Heart left ventricle (tissue), 16 donors: ENCODE data around the gene SCN1B. TPM values are rescaled to one million over a fixed set of nuclear protein-coding genes. Genes with fewer than 3 reads are reported as not detected.

Source experiments
- ATAC-seq, 4 donors: fragments of 200-7000 bp; cut with Tn5 transposase; one replicate each; pipeline ENCODE4 v1.9.1; 2020 to 2022; ENCODE audit warnings: moderate library complexity in 4 of 4, mild to moderate bottlenecking in 3 of 4, moderate number of reproducible peaks in 1 of 4
- DNase-seq, 5 donors: peaks; one replicate each; pipeline ENCODE4 v3.0.0-alpha.2; 2020
- H3K27ac ChIP-seq, 12 donors: fragments of 200-600 bp; sonication (generic) in 4 of 12; one replicate each; pipeline versions ENCODE4 v1.5.0 to v1.8.0; 2016 to 2022; ENCODE audit warnings: mild to moderate bottlenecking in 2 of 12
- H3K27me3 ChIP-seq, 9 donors: fragments of 200-600 bp; sonication (generic) in 2 of 9; one replicate each; pipeline versions ENCODE4 v1.5.1 to v1.8.0; 2016 to 2022; ENCODE audit warnings: mild to moderate bottlenecking in 3 of 9
- H3K36me3 ChIP-seq, 9 donors: fragments of 200-600 bp; sonication (generic) in 2 of 9; one replicate each; pipeline versions ENCODE4 v1.5.0 to v1.8.0; 2018 to 2022; ENCODE audit warnings: mild to moderate bottlenecking in 2 of 9
- H3K4me1 ChIP-seq, 12 donors: fragments of 200-600 bp; sonication (generic) in 4 of 12; one replicate each; pipeline versions ENCODE4 v1.5.0 to v1.8.0; 2016 to 2022; ENCODE audit warnings: mild to moderate bottlenecking in 3 of 12
- H3K4me3 ChIP-seq, 12 donors: fragments of 200-600 bp; sonication (generic) in 4 of 12; one replicate each; pipeline versions ENCODE4 v1.5.0 to v1.8.0; 2017 to 2022; ENCODE audit warnings: mild to moderate bottlenecking in 9 of 12, moderate library complexity in 4 of 12
- H3K9me3 ChIP-seq, 12 donors: fragments of 200-600 bp; sonication (generic) in 4 of 12; one replicate each; pipeline versions ENCODE4 v1.5.0 to v1.8.0; 2016 to 2022; ENCODE audit warnings: mild to moderate bottlenecking in 1 of 12
- CTCF ChIP-seq, 12 donors: fragments of 200-600 bp; sonication (generic) in 4 of 12; IDR thresholded peaks; one replicate each; pipeline versions ENCODE4 v1.5.0 to v1.8.0; 2018 to 2022; ENCODE audit warnings: antibody characterized with exemption in 12 of 12, mild to moderate bottlenecking in 5 of 12
- POLR2A ChIP-seq, 2 donors: fragments of 450-650 bp; IDR thresholded peaks; one replicate each; pipeline ENCODE4 v1.6.1; 2017; ENCODE audit warnings: antibody characterized with exemption in 2 of 2, mild to moderate bottlenecking in 2 of 2, moderate library complexity in 2 of 2
- WGBS, 4 donors: extraction: QIAGEN DNeasy Blood & Tissue Kit in 2 of 4; methylation state at CpG; one replicate each; pipeline versions ENCODE4 v1.1.5 to v1.1.7; 2013 to 2018; 5-methylcytosine and 5-hydroxymethylcytosine counted together
- intact Hi-C, 10 donors: fragments of 100-400 bp; cut with DNase I; formaldehyde crosslinking; loops; one replicate each; pipeline versions ENCODE4 v1.11.1 to v1.14.2; 2022
- polyA plus RNA-seq, 2 donors: library from polyadenylated mRNA; stranded (reverse); fragments of 200-250 nt; gene quantifications; one replicate each; pipeline ENCODE4 v1.2.3, GENCODE V29; 2013
- total RNA-seq, 9 donors: library from RNA; depleted of rRNA in 2 of 9; stranded (reverse); fragments of >200 nt in 2 of 9; fragmentation: NEBNext Ultra II Directional in 3 of 9; extraction: Animal tissue kit (Norgen Biotek cat#: 25700) in 3 of 9; gene quantifications; one replicate each; pipeline versions ENCODE4 v1.1.0 to v1.2.4, GENCODE V29; 2016 to 2023
- donor health status: ischemic (EF 13 %, LVEDD 7.1; RV severe dilation, severe dysfunction).
- donor health status: healthy with polysubstance abuse.
- donor health status: DM: no; HTN: yes; CAD: no.
- donor health status: DM: no; HTN: no; CAD: no.
- donor health status: ischemic (EF 25% LVEDD 6.9; RV normal size, moderate dysfunction).
- donor health status: ischemic (EF 25% LVEDD 5.7; RV mildly dilated, moderate dysfunction).
- donor health status: healthy.
- donor health status: DM: yes; HTN: yes; CAD: no.
- donor health status: ischemic (EF 35%, LVEDD 5.7; RV mildly dilated, moderate dysfunction).
- donor health status: nonischemic (EF 11% LVEDD 7.7; RV severe dilation, severe dysfunction).
- donor health status: DM: yes; HTN: yes; CAD: no.
- donor health status: PGD.
- donor health status: ischemic (EF 29% LVEDD 5.4; RV normal size, mild dysfunction).
- donor health status: nonischemic (EF 23%, LVEDD 6.1; RV moderate dilation, normal function).

Gene SCN1B
- total and polyA plus RNA-seq, 11 donors, result 19.7 to 68.3 (median 32.4) TPM

GRCh38 chr19:35015954-35016351, 14.3 kb upstream of the SCN1B start:
- Histone ChIP-seq H3K27ac (no peak overlapping the region), H3K4me3 (no peak overlapping the region), H3K36me3 (peaks cover 2 to 91% (median 83%) of the 10 kb centered on the region in 9 donors), H3K4me1 (peaks cover 0 to 57% (median 12%) of the 10 kb centered on the region in 12 donors), H3K9me3 (no peaks in the 10 kb centered on the region), H3K27me3 (no peaks in the 10 kb centered on the region)
- DNase-seq, result no peak
- no peak for ATAC-seq
- intact Hi-C loops, result loop anchor here in 1 of 10 donors (10.0 kb wide), 1 partner anchor 181 kb away; no protein-coding TSS in a partner anchor
- WGBS, 4 donors, result 93 to 98% (median 98%) methylated on average over 6 of the region's 6 CpGs
- no peak for TF ChIP-seq POLR2A (IDR thresholded peaks at IDR 0.05)
- TF ChIP-seq CTCF (IDR thresholded peaks at IDR 0.05), result no peak

- Histone ChIP-seq H3K36me3 (peaks cover 2 to 91% (median 87%) of the 10 kb centered on the region in 9 donors), H3K27me3 (no peaks in the 10 kb centered on the region), H3K27ac (peak overlapping the region in 1 of 12 donors; percentile 19), H3K4me3 (no peak overlapping the region), H3K9me3 (no peaks in the 10 kb centered on the region), H3K4me1 (peaks cover 0 to 41% (median 9%) of the 10 kb centered on the region in 12 donors)
- 76 to 92% (median 79%) methylated on average over 3 of the region's 3 CpGs for WGBS, 4 donors
- intact Hi-C loops, result loop anchor here in 1 of 10 donors (10.0 kb wide), 1 partner anchor 183 kb away; no protein-coding TSS in a partner anchor
- DNase-seq (no peak), ATAC-seq (peak in 1 of 4 donors; percentile 14)
- TF ChIP-seq CTCF (IDR thresholded peaks at IDR 0.05), result no peak
- no peak for TF ChIP-seq POLR2A (IDR thresholded peaks at IDR 0.05)
Measured at GRCh38 chr19:35017507-35017906, 12.8 kb upstream of the SCN1B start.

- 94 to 97% (median 96%) methylated on average over 4 of the region's 4 CpGs for WGBS, 4 donors
- H3K4me3 ChIP-seq, result no peak overlapping the region
- intact Hi-C loops, result loop anchor here in 1 of 10 donors (10.0 kb wide), 1 partner anchor 184 kb away; no protein-coding TSS in a partner anchor
- H3K9me3 ChIP-seq, result no peaks in the 10 kb centered on the region
- peaks cover 0 to 37% (median 1%) of the 10 kb centered on the region in 12 donors for H3K4me1 ChIP-seq
- no peaks in the 10 kb centered on the region for H3K27me3 ChIP-seq
- no peak overlapping the region for H3K27ac ChIP-seq
- DNase-seq (no peak), ATAC-seq (no peak)
- TF ChIP-seq CTCF (IDR thresholded peaks at IDR 0.05) (no peak), POLR2A (IDR thresholded peaks at IDR 0.05) (no peak)
- peaks cover 2 to 100% (median 95%) of the 10 kb centered on the region in 9 donors for H3K36me3 ChIP-seq
Measured at GRCh38 chr19:35018379-35018778, 11.9 kb upstream of the SCN1B start.

- no peak overlapping the region for H3K4me3 ChIP-seq
- DNase-seq (no peak), ATAC-seq (no peak)
- H3K9me3 ChIP-seq, result no peaks in the 10 kb centered on the region
- 95 to 96% (median 96%) methylated on average over 21 to 22 of the region's 22 CpGs for whole genome bisulfite sequencing, 4 donors
- TF ChIP-seq POLR2A (IDR thresholded peaks at IDR 0.05) (no peak), CTCF (IDR thresholded peaks at IDR 0.05) (no peak)
- H3K36me3 ChIP-seq, result peaks cover 2 to 100% (median 98%) of the 10 kb centered on the region in 9 donors
- intact Hi-C loops, result loop anchor here in 1 of 10 donors (10.0 kb wide), 1 partner anchor 184 kb away; no protein-coding TSS in a partner anchor
- peaks cover 0 to 30% (median 0%) of the 10 kb centered on the region in 12 donors for H3K4me1 ChIP-seq
- no peak overlapping the region for H3K27ac ChIP-seq
- H3K27me3 ChIP-seq, result no peaks in the 10 kb centered on the region
Measured at GRCh38 chr19:35019144-35019543, 11.1 kb upstream of the SCN1B start.
